ENCODE data around the gene HSPA9. TPM values are rescaled to one million over a fixed set of nuclear protein-coding genes. Genes with fewer than 3 reads are reported as not detected.

Gene HSPA9
- total RNA-seq, 2 experiments from 2014 or later, result 358 to 368 TPM

- H3K4me1 Mint-ChIP-seq (ENCODE audit: low read depth), result peaks cover 22% of the 10 kb centered on the region
- no peak overlapping the region for H3K4me3 Mint-ChIP-seq
- no peak for DNase-seq
- H3K36me3 Mint-ChIP-seq, result no peaks in the 10 kb centered on the region
- no peak overlapping the region for H3K27ac Mint-ChIP-seq
- CTCF ChIA-PET, result interaction anchor here (1.0 to 1.6 kb wide), 2 partner anchors 25 to 29 kb away, joined by 3 to 6 read pairs; no protein-coding TSS in a partner anchor
- H3K27me3 Mint-ChIP-seq, result peaks cover 26% of the 10 kb centered on the region
- POLR2A ChIA-PET, result interaction anchor here (0.6 kb wide), 1 partner anchor 698 kb away, joined by 3 read pairs; no protein-coding TSS in a partner anchor
- no peaks in the 10 kb centered on the region for H3K9me3 Mint-ChIP-seq
- intact Hi-C loops (cut with micrococcal nuclease), result no loop called here
Observed at GRCh38 chr5:138604176-138604785, 29.1 kb upstream of the HSPA9 start.

GRCh38 chr5:138603249-138603920 is 28.2 kb upstream of the HSPA9 start:
- ChIA-PET POLR2A (no interaction called here), CTCF (interaction anchor here (1.0 to 1.6 kb wide), 2 partner anchors 24 to 30 kb away, joined by 3 to 6 read pairs; no protein-coding TSS in a partner anchor)
- intact Hi-C loops (cut with micrococcal nuclease), result no loop called here
- DNase-seq, result peak; percentile 52
- peaks cover 28% of the 10 kb centered on the region for H3K27me3 Mint-ChIP-seq
- no peaks in the 10 kb centered on the region for H3K9me3 Mint-ChIP-seq
- no peak overlapping the region for H3K27ac Mint-ChIP-seq
- H3K4me1 Mint-ChIP-seq (ENCODE audit: low read depth), result peaks cover 22% of the 10 kb centered on the region
- no peaks in the 10 kb centered on the region for H3K36me3 Mint-ChIP-seq
- no peak overlapping the region for H3K4me3 Mint-ChIP-seq

- no peaks in the 10 kb centered on the region for H3K9me3 Mint-ChIP-seq
- no peaks in the 10 kb centered on the region for H3K36me3 Mint-ChIP-seq
- CTCF ChIA-PET, result no interaction called here
- DNase-seq, result no peak
- H3K27me3 Mint-ChIP-seq, result peaks cover 30% of the 10 kb centered on the region
- intact Hi-C loops (cut with micrococcal nuclease), result no loop called here
- POLR2A ChIA-PET, result no interaction called here
- no peak overlapping the region for H3K4me3 Mint-ChIP-seq
- no peak overlapping the region for H3K27ac Mint-ChIP-seq
- H3K4me1 Mint-ChIP-seq (ENCODE audit: low read depth), result peaks cover 22% of the 10 kb centered on the region
Observed at GRCh38 chr5:138602371-138603000, 27.3 kb upstream of the HSPA9 start.

- POLR2A ChIA-PET, result no interaction called here
- DNase-seq, result no peak
- Mint-ChIP-seq H3K4me3 (no peak overlapping the region), H3K4me1 (ENCODE audit: low read depth) (peaks cover 22% of the 10 kb centered on the region), H3K27ac (no peak overlapping the region), H3K9me3 (no peaks in the 10 kb centered on the region), H3K27me3 (peaks cover 34% of the 10 kb centered on the region), H3K36me3 (no peaks in the 10 kb centered on the region)
- CTCF ChIA-PET, result no interaction called here
- intact Hi-C loops (cut with micrococcal nuclease), result no loop called here
Observed at GRCh38 chr5:138601444-138601843, 26.2 kb upstream of the HSPA9 start.

GRCh38 chr5:138600446-138600845 is 25.2 kb upstream of the HSPA9 start:
- ChIA-PET CTCF (interaction anchor here (1.6 kb wide), 1 partner anchor 21 kb away, joined by 4 read pairs; no protein-coding TSS in a partner anchor), POLR2A (no interaction called here)
- Mint-ChIP-seq H3K9me3 (no peaks in the 10 kb centered on the region), H3K27me3 (peaks cover 31% of the 10 kb centered on the region), H3K4me3 (no peak overlapping the region), H3K27ac (no peak overlapping the region), H3K4me1 (ENCODE audit: low read depth) (peaks cover 22% of the 10 kb centered on the region), H3K36me3 (no peaks in the 10 kb centered on the region)
- no peak for DNase-seq
- intact Hi-C loops (cut with micrococcal nuclease), result no loop called here

GRCh38 chr5:138597661-138598400 is 22.6 kb upstream of the HSPA9 start:
- intact Hi-C loops (cut with micrococcal nuclease), result no loop called here
- Mint-ChIP-seq H3K4me3 (no peak overlapping the region), H3K27me3 (peaks cover 32% of the 10 kb centered on the region), H3K9me3 (no peaks in the 10 kb centered on the region), H3K4me1 (ENCODE audit: low read depth) (peaks cover 6% of the 10 kb centered on the region), H3K27ac (no peak overlapping the region), H3K36me3 (no peaks in the 10 kb centered on the region)
- ChIA-PET POLR2A (no interaction called here), CTCF (interaction anchor here (1.6 kb wide), 1 partner anchor 18 kb away, joined by 7 read pairs; no protein-coding TSS in a partner anchor)
- no peak for DNase-seq

- Mint-ChIP-seq H3K9me3 (no peaks in the 10 kb centered on the region), H3K27me3 (peaks cover 23% of the 10 kb centered on the region), H3K27ac (no peak overlapping the region), H3K36me3 (no peaks in the 10 kb centered on the region), H3K4me1 (ENCODE audit: low read depth) (no peaks in the 10 kb centered on the region), H3K4me3 (no peak overlapping the region)
- intact Hi-C loops (cut with micrococcal nuclease), result no loop called here
- CTCF ChIA-PET, result interaction anchor here (1.2 to 3.4 kb wide), 3 partner anchors 14 to 17 kb away, joined by 4 to 17 read pairs (median 7); no protein-coding TSS in a partner anchor
- no peak for DNase-seq
- POLR2A ChIA-PET, result no interaction called here
Observed at GRCh38 chr5:138596105-138596881, 21.1 kb upstream of the HSPA9 start.

- H3K4me1 Mint-ChIP-seq (ENCODE audit: low read depth), result no peaks in the 10 kb centered on the region
- no peaks in the 10 kb centered on the region for H3K9me3 Mint-ChIP-seq
- H3K27me3 Mint-ChIP-seq, result peaks cover 20% of the 10 kb centered on the region
- no peak overlapping the region for H3K27ac Mint-ChIP-seq
- DNase-seq, result no peak
- H3K36me3 Mint-ChIP-seq, result no peaks in the 10 kb centered on the region
- intact Hi-C loops (cut with micrococcal nuclease), result no loop called here
- no peak overlapping the region for H3K4me3 Mint-ChIP-seq
- POLR2A ChIA-PET, result no interaction called here
- CTCF ChIA-PET, result interaction anchor here (3.4 kb wide), 1 partner anchor 16 kb away, joined by 17 read pairs; no protein-coding TSS in a partner anchor
Observed at GRCh38 chr5:138595180-138595795, 20.1 kb upstream of the HSPA9 start.

- POLR2A ChIA-PET, result no interaction called here
- Mint-ChIP-seq H3K27me3 (peaks cover 20% of the 10 kb centered on the region), H3K27ac (no peak overlapping the region), H3K4me1 (ENCODE audit: low read depth) (no peaks in the 10 kb centered on the region), H3K36me3 (no peaks in the 10 kb centered on the region), H3K9me3 (no peaks in the 10 kb centered on the region), H3K4me3 (no peak overlapping the region)
- DNase-seq, result no peak
- intact Hi-C loops (cut with micrococcal nuclease), result no loop called here
- CTCF ChIA-PET, result interaction anchor here (1.3 to 3.4 kb wide), 2 partner anchors 15 to 62 kb away, joined by 6 to 17 read pairs; no protein-coding TSS in a partner anchor
Observed at GRCh38 chr5:138594305-138595058, 19.3 kb upstream of the HSPA9 start.

GRCh38 chr5:138588013-138588788 is 13.0 kb upstream of the HSPA9 start:
- POLR2A ChIA-PET, result no interaction called here
- Mint-ChIP-seq H3K27me3 (peaks cover 7% of the 10 kb centered on the region), H3K4me3 (no peak overlapping the region), H3K36me3 (no peaks in the 10 kb centered on the region), H3K9me3 (no peaks in the 10 kb centered on the region), H3K27ac (no peak overlapping the region), H3K4me1 (ENCODE audit: low read depth) (no peaks in the 10 kb centered on the region)
- CTCF ChIA-PET, result interaction anchor here (0.6 kb wide), 1 partner anchor 238 kb away, joined by 3 read pairs; no protein-coding TSS in a partner anchor
- intact Hi-C loops (cut with micrococcal nuclease), result no loop called here
- DNase-seq, result no peak

Measured in activated CD4-positive, alpha-beta memory T cell treated with anti-CD3 and anti-CD28 coated beads for 36 hours (primary cell).